ENCODE results near the gene BANP. TPM values are rescaled to one million over a fixed set of nuclear protein-coding genes. Genes with fewer than 3 reads are reported as not detected.

The BANP gene
- total RNA-seq, 1 donor from 2014 or later = 44.0 TPM

DNA sequence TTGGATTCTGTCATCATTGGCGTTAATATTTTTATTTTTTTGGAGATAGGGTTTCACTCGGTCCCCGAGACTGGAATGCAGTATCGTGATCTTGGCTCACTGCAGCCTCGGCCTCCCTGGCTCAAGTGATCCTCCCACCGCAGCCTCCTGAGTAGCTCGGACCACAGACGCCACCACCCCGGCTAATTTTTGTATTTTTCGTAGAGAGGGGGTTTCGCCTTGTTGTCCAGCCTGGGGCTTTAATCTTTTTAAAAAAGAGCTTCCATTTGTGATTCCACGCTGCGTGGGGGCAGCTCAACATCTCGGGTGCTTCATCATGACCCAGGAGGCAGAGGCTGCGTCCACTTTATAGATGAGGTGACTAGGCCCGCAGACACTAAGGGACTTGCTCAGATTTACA lies 1.5 kb downstream of the BANP start:
- H3K36me3 ChIP-seq = no peaks in the 10 kb centered on the region
- peaks cover 50% of the 10 kb centered on the region for H3K4me1 ChIP-seq
- DNase-seq (ENCODE audit: extremely low spot score in 2 of 2) = no peak
- H3K27me3 ChIP-seq = no peaks in the 10 kb centered on the region
- peak overlapping the region; percentile 93 for H3K4me3 ChIP-seq
- no peaks in the 10 kb centered on the region for H3K9me3 ChIP-seq
- TF ChIP-seq POLR2AphosphoS5 (IDR thresholded peaks at IDR 0.05; ENCODE audit: insufficient read depth in 1 of 2, low read depth in 1 of 2) (no peak), POLR2A (IDR thresholded peaks at IDR 0.05) (no peak)
- TF ChIP-seq, protein P1, sequence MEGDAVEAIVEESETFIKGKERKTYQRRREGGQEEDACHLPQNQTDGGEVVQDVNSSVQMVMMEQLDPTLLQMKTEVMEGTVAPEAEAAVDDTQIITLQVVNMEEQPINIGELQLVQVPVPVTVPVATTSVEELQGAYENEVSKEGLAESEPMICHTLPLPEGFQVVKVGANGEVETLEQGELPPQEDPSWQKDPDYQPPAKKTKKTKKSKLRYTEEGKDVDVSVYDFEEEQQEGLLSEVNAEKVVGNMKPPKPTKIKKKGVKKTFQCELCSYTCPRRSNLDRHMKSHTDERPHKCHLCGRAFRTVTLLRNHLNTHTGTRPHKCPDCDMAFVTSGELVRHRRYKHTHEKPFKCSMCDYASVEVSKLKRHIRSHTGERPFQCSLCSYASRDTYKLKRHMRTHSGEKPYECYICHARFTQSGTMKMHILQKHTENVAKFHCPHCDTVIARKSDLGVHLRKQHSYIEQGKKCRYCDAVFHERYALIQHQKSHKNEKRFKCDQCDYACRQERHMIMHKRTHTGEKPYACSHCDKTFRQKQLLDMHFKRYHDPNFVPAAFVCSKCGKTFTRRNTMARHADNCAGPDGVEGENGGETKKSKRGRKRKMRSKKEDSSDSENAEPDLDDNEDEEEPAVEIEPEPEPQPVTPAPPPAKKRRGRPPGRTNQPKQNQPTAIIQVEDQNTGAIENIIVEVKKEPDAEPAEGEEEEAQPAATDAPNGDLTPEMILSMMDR (IDR thresholded peaks at IDR 0.05) = no peak
- intact Hi-C loops (cut with DNase I) = no loop called here
- no peak overlapping the region for H3K27ac ChIP-seq

DNA sequence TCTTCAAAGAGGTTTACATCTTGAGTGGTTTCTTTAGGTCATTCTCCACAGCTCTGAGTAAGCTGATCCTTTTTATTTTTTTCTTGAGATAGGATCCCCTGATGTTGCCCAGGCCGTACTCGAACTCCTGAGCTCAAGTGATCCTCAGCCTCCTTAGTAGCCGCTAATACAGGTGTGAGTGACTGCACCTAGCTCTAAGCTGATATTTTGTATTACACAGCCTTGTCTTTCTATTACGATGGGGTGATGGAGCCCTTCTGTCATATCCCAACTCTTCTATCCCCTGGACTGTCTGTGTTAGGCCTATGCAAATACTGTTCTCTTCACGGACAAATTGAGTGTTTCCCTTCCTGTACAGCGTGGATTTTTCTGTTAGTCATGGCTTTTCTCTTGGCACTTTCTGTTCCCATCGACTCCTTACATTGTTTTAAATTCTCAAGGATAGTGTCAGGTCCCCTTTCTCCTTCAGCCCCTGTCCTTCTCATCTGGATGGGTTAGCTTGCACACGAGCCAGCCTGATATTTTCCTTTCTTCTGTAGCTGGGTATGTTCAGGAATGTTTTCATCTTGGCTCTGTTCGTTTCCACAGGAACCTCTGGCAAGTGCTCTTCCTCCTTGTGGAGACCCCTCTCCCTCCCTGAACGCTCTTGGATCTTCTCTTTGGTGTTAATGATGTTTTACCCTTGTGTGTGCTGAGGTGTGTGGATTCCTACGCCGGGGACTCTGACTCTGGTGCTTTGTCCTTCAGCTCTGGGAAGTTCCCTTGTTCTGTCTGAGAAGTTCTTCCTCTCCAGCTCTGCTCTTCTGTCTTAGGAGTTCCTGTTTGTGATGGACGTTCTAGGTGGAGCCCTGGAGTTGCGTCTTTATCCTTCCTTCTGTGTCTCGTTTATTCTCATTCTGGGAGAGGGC lies 2.3 kb downstream of the BANP start:
- DNase-seq (ENCODE audit: extremely low spot score in 2 of 2) = no peak
- H3K4me3 ChIP-seq = no peak overlapping the region
- intact Hi-C loops (cut with DNase I) = no loop called here
- peaks cover 50% of the 10 kb centered on the region for H3K4me1 ChIP-seq
- no peaks in the 10 kb centered on the region for H3K9me3 ChIP-seq
- H3K27ac ChIP-seq = no peak overlapping the region
- no peaks in the 10 kb centered on the region for H3K36me3 ChIP-seq
- H3K27me3 ChIP-seq = no peaks in the 10 kb centered on the region
- TF ChIP-seq POLR2A (IDR thresholded peaks at IDR 0.05) (no peak), POLR2AphosphoS5 (IDR thresholded peaks at IDR 0.05; ENCODE audit: insufficient read depth in 1 of 2, low read depth in 1 of 2) (no peak)
- TF ChIP-seq, protein P1 (IDR thresholded peaks at IDR 0.05) = no peak

DNA sequence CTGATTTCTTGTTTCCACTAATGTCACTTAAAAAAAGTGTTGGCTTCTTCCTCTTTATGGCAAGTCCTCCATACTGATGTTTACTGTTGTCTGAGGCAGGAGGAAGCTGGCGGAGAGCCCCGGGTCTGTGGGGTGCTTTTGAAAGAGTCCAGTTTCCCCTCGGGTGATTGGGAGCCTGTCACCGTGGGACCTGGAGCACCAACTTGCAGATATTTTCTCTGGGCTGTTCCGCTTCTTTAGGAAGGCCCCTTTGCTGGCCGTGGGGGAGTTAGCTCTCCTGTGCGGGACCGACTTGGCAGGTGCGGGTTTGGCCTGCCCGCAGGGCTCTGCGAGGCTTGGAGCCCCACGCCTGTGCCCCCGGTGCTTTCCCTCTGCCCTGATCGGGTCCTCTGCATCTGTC lies 3.1 kb downstream of the BANP start:
- H3K9me3 ChIP-seq = no peaks in the 10 kb centered on the region
- intact Hi-C loops (cut with DNase I) = no loop called here
- no peak for DNase-seq (ENCODE audit: extremely low spot score in 2 of 2)
- TF ChIP-seq, protein P1 (IDR thresholded peaks at IDR 0.05) = no peak
- TF ChIP-seq POLR2AphosphoS5 (IDR thresholded peaks at IDR 0.05; ENCODE audit: insufficient read depth in 1 of 2, low read depth in 1 of 2) (no peak), POLR2A (IDR thresholded peaks at IDR 0.05) (no peak)
- no peak overlapping the region for H3K4me3 ChIP-seq
- H3K27ac ChIP-seq = no peak overlapping the region
- no peaks in the 10 kb centered on the region for H3K36me3 ChIP-seq
- H3K4me1 ChIP-seq = peaks cover 58% of the 10 kb centered on the region
- H3K27me3 ChIP-seq = no peaks in the 10 kb centered on the region

DNA sequence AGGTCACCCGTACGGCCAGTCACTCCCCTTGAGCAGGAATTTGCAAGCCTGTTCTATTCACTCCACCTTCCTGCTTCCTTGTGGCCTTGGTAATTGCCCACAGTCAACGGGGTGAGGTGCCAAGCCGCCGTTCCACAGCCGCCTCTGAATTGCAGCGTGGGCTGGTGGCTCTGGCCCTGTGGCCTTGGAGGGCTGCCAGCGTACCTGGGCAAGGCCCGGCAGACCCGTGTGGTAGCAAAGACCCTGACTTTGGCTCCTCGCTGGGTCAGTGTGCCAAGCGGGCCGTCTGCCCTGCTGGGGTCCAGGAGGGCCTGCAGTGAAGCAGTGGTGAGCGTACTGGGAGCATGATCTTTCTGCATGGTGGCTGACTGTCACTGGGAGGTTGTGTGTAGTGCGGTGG lies 3.6 kb downstream of the BANP start:
- no peak overlapping the region for H3K4me3 ChIP-seq

More for the DNA sequence above, 3.6 kb downstream of the BANP start:
- H3K9me3 ChIP-seq = no peaks in the 10 kb centered on the region
- intact Hi-C loops (cut with DNase I) = no loop called here
- no peak overlapping the region for H3K27ac ChIP-seq
- no peak for TF ChIP-seq POLR2A (IDR thresholded peaks at IDR 0.05)
- TF ChIP-seq, protein P1 (IDR thresholded peaks at IDR 0.05) = no peak
- TF ChIP-seq POLR2AphosphoS5 (IDR thresholded peaks at IDR 0.05; ENCODE audit: insufficient read depth in 1 of 2, low read depth in 1 of 2) = no peak
- H3K4me1 ChIP-seq = peaks cover 58% of the 10 kb centered on the region
- DNase-seq (ENCODE audit: extremely low spot score in 2 of 2) = no peak
- no peaks in the 10 kb centered on the region for H3K36me3 ChIP-seq
- no peaks in the 10 kb centered on the region for H3K27me3 ChIP-seq
